OCI-LY7 (cell line): Measurements from ENCODE around the gene HMBS. TPM values are rescaled to one million over a fixed set of nuclear protein-coding genes. Genes with fewer than 3 reads are reported as not detected.

Experiments used
- BruUV-seq: library from RNA; stranded (reverse); fragments of 400-500 nt; replicated peaks from 2 replicates; lab custom pipeline; 2021; lab: Mats Ljungman, UMichigan
- CTCF ChIA-PET: fragments of 300-600 bp; sonication (Branson Sonifier 250); formaldehyde crosslinking; loops from one replicate; lab custom pipeline; 2022; ENCODE audit warnings: antibody characterized with exemption; ENCODE audit not compliant: unreplicated experiment; lab: Charles Lee
- POLR2A ChIA-PET: fragments of 300-600 bp; sonication (Branson Sonifier 250); formaldehyde crosslinking; loops from one replicate; lab custom pipeline; 2022; ENCODE audit warnings: antibody characterized with exemption; lab: Charles Lee
- DNase-seq: peaks from one replicate; pipeline ENCODE4 v3.0.0-alpha.2; 2015; ENCODE audit warnings: low spot score
- H2AFZ ChIP-seq: fragments of 200-600 bp; sonication (generic), shearing (Covaris generic); 2 replicates; pipeline ENCODE4 v1.6.1; 2014; ENCODE audit warnings: mild to moderate bottlenecking, antibody characterized with exemption, low read length, moderate library complexity
- H3K27ac ChIP-seq: fragments of 200-600 bp; sonication (generic); 2 replicates; pipeline ENCODE4 v1.5.1; 2014; ENCODE audit warnings: mixed run types, low read depth, mild to moderate bottlenecking, moderate library complexity, low read length, inconsistent platforms; ENCODE audit not compliant: poor library complexity, severe bottlenecking
- H3K36me3 ChIP-seq: fragments of 200-600 bp; sonication (generic); 2 replicates; pipeline ENCODE4 v1.6.1; 2014; ENCODE audit warnings: mild to moderate bottlenecking, antibody characterized with exemption, low read length, moderate library complexity, mixed read lengths; ENCODE audit not compliant: insufficient read depth
- H3K4me1 ChIP-seq: fragments of 200-600 bp; sonication (generic); 2 replicates; pipeline ENCODE4 v1.5.1; 2014; ENCODE audit warnings: mild to moderate bottlenecking, low read length; ENCODE audit not compliant: insufficient read depth, poor library complexity, severe bottlenecking
- H3K4me2 ChIP-seq: fragments of 200-600 bp; sonication (generic); 2 replicates; pipeline ENCODE4 v1.6.1; 2014; ENCODE audit warnings: mild to moderate bottlenecking, low read length
- H3K4me3 ChIP-seq: fragments of 200-600 bp; sonication (generic); 2 replicates; pipeline ENCODE4 v1.5.1; 2014; ENCODE audit warnings: mild to moderate bottlenecking, low read depth, low read length; ENCODE audit not compliant: poor library complexity, severe bottlenecking
- H3K79me2 ChIP-seq: fragments of 200-600 bp; sonication (generic); 2 replicates; pipeline ENCODE4 v1.6.1; 2016; ENCODE audit warnings: low read depth, mild to moderate bottlenecking, low read length, moderate library complexity, mixed read lengths; ENCODE audit not compliant: insufficient read depth
- H3K9me2 ChIP-seq: fragments of 200-600 bp; sonication (generic); 2 replicates; pipeline ENCODE4 v1.6.1; 2016; ENCODE audit warnings: mild to moderate bottlenecking, low read length, mixed read lengths; ENCODE audit not compliant: insufficient read depth
- H3K9me3 ChIP-seq: fragments of 200-600 bp; sonication (generic); 2 replicates; pipeline ENCODE4 v1.6.1; 2014; ENCODE audit warnings: mild to moderate bottlenecking, mixed run types, low read length, mixed read lengths
- H4K20me1 ChIP-seq: fragments of 200-600 bp; sonication (generic); 2 replicates; pipeline ENCODE4 v1.6.1; 2014; ENCODE audit warnings: mild to moderate bottlenecking, antibody characterized with exemption, low read length, moderate library complexity, mixed read lengths; ENCODE audit not compliant: insufficient read depth
- EZH2phosphoT487 ChIP-seq: fragments of 200-600 bp; sonication (generic); IDR thresholded peaks from 2 replicates; pipeline ENCODE4 v1.6.1; 2018; ENCODE audit warnings: low read depth, borderline replicate concordance, mild to moderate bottlenecking, mixed run types, antibody characterized with exemption, low read length, moderate library complexity, mixed read lengths
- intact Hi-C: fragments of 100-400 bp; cut with micrococcal nuclease; formaldehyde crosslinking; loops from one replicate; pipeline ENCODE4 v1.10.0; 2022; ENCODE audit not compliant: unreplicated experiment
- total RNA-seq, 2 experiments: library from RNA; depleted of rRNA in 1 of 2; stranded (reverse); fragments of >200 nt in 1 of 2; shearing (Covaris generic) in 1 of 2; gene quantifications; 2 replicates each; pipeline ENCODE4 v1.2.3, GENCODE V29; 2014 to 2022
- TF ChIP-seq, protein P1 (sequence below): fragments of 200-600 bp; sonication (generic); conservative IDR thresholded peaks from 2 replicates; pipeline ENCODE4 v1.5.1; 2014; ENCODE audit warnings: mild to moderate bottlenecking, antibody characterized with exemption, low read length, moderate library complexity, mixed read lengths

HMBS gene
- total RNA-seq, 2 experiments from 2014 or later = 12.2 to 50.0 TPM

DNA sequence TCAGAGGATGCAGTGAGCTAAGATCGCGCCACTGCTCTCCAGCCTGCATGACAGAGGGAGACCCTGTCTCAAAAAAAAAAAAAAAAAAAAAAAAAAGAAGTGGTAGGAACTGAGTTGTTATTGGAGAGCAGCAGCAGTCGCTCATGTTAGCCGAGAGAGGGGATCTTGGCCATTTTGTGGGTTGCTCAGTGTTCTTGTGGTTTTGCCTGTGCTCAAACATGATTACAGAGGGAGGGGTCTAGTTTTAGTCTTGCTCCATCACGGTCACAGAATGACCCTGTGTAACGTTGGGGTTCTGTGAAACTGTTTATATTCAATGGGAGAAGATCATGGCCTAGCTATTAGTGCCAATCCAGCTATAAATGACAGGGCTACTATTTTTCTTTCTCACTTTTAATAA lies 15.0 kb downstream of the HMBS start:
- H3K27ac ChIP-seq = no peak overlapping the region

GRCh38 chr11:119100246-119100970 lies 15.7 kb downstream of the HMBS start:
- Histone ChIP-seq H3K79me2 (peaks cover 30% of the 10 kb centered on the region), H3K36me3 (peaks cover 32% of the 10 kb centered on the region), H2AFZ (no peak overlapping the region), H3K4me2 (peak overlapping the region; percentile 100), H3K27ac (peak overlapping the region; percentile 86), H3K9me2 (no peaks in the 10 kb centered on the region), H4K20me1 (no peaks in the 10 kb centered on the region), H3K9me3 (no peaks in the 10 kb centered on the region), H3K4me3 (peak overlapping the region; percentile 88), H3K4me1 (peaks cover 54% of the 10 kb centered on the region)
- ChIA-PET POLR2A (interaction anchor here (0.6 to 1.4 kb wide), 4 partner anchors 16 to 91 kb away, joined by 3 to 8 read pairs (median 5); partner anchors contain the start of genes HINFP and HMBS), CTCF (no interaction called here)
- intact Hi-C loops = loop anchor here (1.0 to 5.0 kb wide), 2 partner anchors 35 to 222 kb away; no protein-coding TSS in a partner anchor
- no peak for DNase-seq
- no TSS peak for BruUV-seq
- no peak for TF ChIP-seq EZH2phosphoT487
- TF ChIP-seq, protein P1, sequence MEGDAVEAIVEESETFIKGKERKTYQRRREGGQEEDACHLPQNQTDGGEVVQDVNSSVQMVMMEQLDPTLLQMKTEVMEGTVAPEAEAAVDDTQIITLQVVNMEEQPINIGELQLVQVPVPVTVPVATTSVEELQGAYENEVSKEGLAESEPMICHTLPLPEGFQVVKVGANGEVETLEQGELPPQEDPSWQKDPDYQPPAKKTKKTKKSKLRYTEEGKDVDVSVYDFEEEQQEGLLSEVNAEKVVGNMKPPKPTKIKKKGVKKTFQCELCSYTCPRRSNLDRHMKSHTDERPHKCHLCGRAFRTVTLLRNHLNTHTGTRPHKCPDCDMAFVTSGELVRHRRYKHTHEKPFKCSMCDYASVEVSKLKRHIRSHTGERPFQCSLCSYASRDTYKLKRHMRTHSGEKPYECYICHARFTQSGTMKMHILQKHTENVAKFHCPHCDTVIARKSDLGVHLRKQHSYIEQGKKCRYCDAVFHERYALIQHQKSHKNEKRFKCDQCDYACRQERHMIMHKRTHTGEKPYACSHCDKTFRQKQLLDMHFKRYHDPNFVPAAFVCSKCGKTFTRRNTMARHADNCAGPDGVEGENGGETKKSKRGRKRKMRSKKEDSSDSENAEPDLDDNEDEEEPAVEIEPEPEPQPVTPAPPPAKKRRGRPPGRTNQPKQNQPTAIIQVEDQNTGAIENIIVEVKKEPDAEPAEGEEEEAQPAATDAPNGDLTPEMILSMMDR = peak; percentile 84

More for the DNA sequence above, 15.0 kb downstream of the HMBS start:
- Histone ChIP-seq H3K79me2 (peaks cover 34% of the 10 kb centered on the region), H3K4me1 (peaks cover 54% of the 10 kb centered on the region), H3K9me3 (no peaks in the 10 kb centered on the region), H4K20me1 (no peaks in the 10 kb centered on the region), H3K4me3 (peak overlapping the region; percentile 88), H3K9me2 (no peaks in the 10 kb centered on the region), H3K36me3 (peaks cover 37% of the 10 kb centered on the region), H3K4me2 (peak overlapping the region; percentile 100), H2AFZ (no peak overlapping the region)
- intact Hi-C loops = loop anchor here (1.0 to 5.0 kb wide), 3 partner anchors 34 to 307 kb away; partner anchors contain the start of gene DDX6
- DNase-seq = no peak
- BruUV-seq = no TSS peak
- ChIA-PET POLR2A (interaction anchor here (0.6 to 1.5 kb wide), 6 partner anchors 12 to 106 kb away, joined by 3 to 8 read pairs (median 4); partner anchors contain the start of genes CBL, HINFP and HMBS), CTCF (interaction anchor here (0.5 to 0.6 kb wide), 2 partner anchors 697 to 786 kb away, joined by 3 to 4 read pairs; no protein-coding TSS in a partner anchor)
- no peak for TF ChIP-seq EZH2phosphoT487
- TF ChIP-seq, protein P1 = no peak
